ENCODE results near the gene NPEPPS. TPM values are rescaled to one million over a fixed set of nuclear protein-coding genes. Genes with fewer than 3 reads are reported as not detected.

NPEPPS gene
- total and polyA plus RNA-seq, 2 donors (not counting 1 experiment from before 2014, with no cell fraction given): 127 to 144 TPM

GRCh38 chr17:47653442-47653841 lies 122.5 kb downstream of the NPEPPS start:
- TF ChIP-seq, protein P1, sequence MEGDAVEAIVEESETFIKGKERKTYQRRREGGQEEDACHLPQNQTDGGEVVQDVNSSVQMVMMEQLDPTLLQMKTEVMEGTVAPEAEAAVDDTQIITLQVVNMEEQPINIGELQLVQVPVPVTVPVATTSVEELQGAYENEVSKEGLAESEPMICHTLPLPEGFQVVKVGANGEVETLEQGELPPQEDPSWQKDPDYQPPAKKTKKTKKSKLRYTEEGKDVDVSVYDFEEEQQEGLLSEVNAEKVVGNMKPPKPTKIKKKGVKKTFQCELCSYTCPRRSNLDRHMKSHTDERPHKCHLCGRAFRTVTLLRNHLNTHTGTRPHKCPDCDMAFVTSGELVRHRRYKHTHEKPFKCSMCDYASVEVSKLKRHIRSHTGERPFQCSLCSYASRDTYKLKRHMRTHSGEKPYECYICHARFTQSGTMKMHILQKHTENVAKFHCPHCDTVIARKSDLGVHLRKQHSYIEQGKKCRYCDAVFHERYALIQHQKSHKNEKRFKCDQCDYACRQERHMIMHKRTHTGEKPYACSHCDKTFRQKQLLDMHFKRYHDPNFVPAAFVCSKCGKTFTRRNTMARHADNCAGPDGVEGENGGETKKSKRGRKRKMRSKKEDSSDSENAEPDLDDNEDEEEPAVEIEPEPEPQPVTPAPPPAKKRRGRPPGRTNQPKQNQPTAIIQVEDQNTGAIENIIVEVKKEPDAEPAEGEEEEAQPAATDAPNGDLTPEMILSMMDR (conservative IDR thresholded peaks at IDR 0.05 in 1 of 2, IDR thresholded peaks at IDR 0.05 in 1 of 2; ENCODE audit: low read depth in 1 of 2, low read length in 2 of 2): no peak
- no peaks in the 10 kb centered on the region for H3K9me3 ChIP-seq (ENCODE audit: control insufficient read depth, insufficient read depth, low read depth, low read length)
- no peaks in the 10 kb centered on the region for H3K27me3 ChIP-seq (ENCODE audit: control insufficient read depth, insufficient read depth, low read length)
- peak overlapping the region; percentile 37 for H3K4me2 ChIP-seq (ENCODE audit: extremely low read depth, insufficient read depth, low read length)
- peaks cover 77% of the 10 kb centered on the region for H3K79me2 ChIP-seq (ENCODE audit: control insufficient read depth, insufficient read depth, low read length)
- no peak overlapping the region for H2AFZ ChIP-seq (ENCODE audit: low read length)
- H3K36me3 ChIP-seq (ENCODE audit: control insufficient read depth, insufficient read depth, low read length): peaks cover 14% of the 10 kb centered on the region
- DNase-seq (ENCODE audit: low read depth in 2 of 2): no peak
- H4K20me1 ChIP-seq (ENCODE audit: control insufficient read depth, extremely low read depth, insufficient read depth, low read length): no peaks in the 10 kb centered on the region
- H3K4me3 ChIP-seq (replicated peaks in 1 of 4; ENCODE audit: control extremely low read depth in 1 of 4, insufficient read depth in 1 of 4, low read depth in 3 of 4, low read length in 4 of 4): no peak overlapping the region
- no peak overlapping the region for H3K9ac ChIP-seq (ENCODE audit: insufficient read depth, low read length)
- no peak overlapping the region for H3K27ac ChIP-seq (ENCODE audit: insufficient read depth, low read length)
- H3K4me1 ChIP-seq (ENCODE audit: control insufficient read depth, extremely low read depth, insufficient read depth, low read length): peaks cover 7% of the 10 kb centered on the region

DNA sequence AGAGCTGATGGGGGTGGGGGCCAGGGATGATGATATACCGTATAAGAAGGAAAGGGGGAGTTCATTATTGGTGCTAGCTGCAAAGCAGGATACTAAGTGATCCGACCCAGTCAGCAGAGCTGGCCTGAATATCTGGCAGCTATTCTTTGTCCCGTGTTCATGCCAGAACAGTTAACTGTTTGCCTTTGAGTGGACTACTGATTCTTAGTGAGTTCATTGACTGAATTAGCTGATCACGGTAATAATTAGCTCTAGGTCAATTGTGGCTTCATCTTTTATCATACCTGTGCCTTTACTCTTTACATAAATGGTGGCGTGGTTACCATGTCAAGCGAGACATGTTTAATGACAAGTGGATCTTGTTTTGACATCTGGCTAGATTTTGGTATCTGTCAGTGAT lies 124.1 kb downstream of the NPEPPS start:
- Histone ChIP-seq H3K9me3 (ENCODE audit: control insufficient read depth, insufficient read depth, low read depth, low read length) (no peaks in the 10 kb centered on the region), H4K20me1 (ENCODE audit: control insufficient read depth, extremely low read depth, insufficient read depth, low read length) (no peaks in the 10 kb centered on the region), H3K36me3 (ENCODE audit: control insufficient read depth, insufficient read depth, low read length) (peaks cover 15% of the 10 kb centered on the region), H3K79me2 (ENCODE audit: control insufficient read depth, insufficient read depth, low read length) (peaks cover 80% of the 10 kb centered on the region), H3K4me1 (ENCODE audit: control insufficient read depth, extremely low read depth, insufficient read depth, low read length) (peaks cover 7% of the 10 kb centered on the region), H3K27me3 (ENCODE audit: control insufficient read depth, insufficient read depth, low read length) (no peaks in the 10 kb centered on the region), H3K4me3 (replicated peaks in 1 of 4; ENCODE audit: control extremely low read depth in 1 of 4, insufficient read depth in 1 of 4, low read depth in 3 of 4, low read length in 4 of 4) (no peak overlapping the region), H2AFZ (ENCODE audit: low read length) (no peak overlapping the region), H3K27ac (ENCODE audit: insufficient read depth, low read length) (no peak overlapping the region), H3K9ac (ENCODE audit: insufficient read depth, low read length) (no peak overlapping the region), H3K4me2 (ENCODE audit: extremely low read depth, insufficient read depth, low read length) (peak overlapping the region; percentile 7)
- no peak for DNase-seq (ENCODE audit: low read depth in 2 of 2)
- TF ChIP-seq EZH2 (IDR thresholded peaks at IDR 0.05; ENCODE audit: low read length, missing control alignments): no peak

GRCh38 chr17:47660064-47660492 lies 129.2 kb downstream of the NPEPPS start:
- no peaks in the 10 kb centered on the region for H3K27me3 ChIP-seq (ENCODE audit: control insufficient read depth, insufficient read depth, low read length)
- TF ChIP-seq, protein P1 (conservative IDR thresholded peaks at IDR 0.05 in 1 of 2, IDR thresholded peaks at IDR 0.05 in 1 of 2; ENCODE audit: low read depth in 1 of 2, low read length in 2 of 2): no peak
- no peak for TF ChIP-seq EZH2 (IDR thresholded peaks at IDR 0.05; ENCODE audit: low read length, missing control alignments)
- no peak overlapping the region for H3K4me3 ChIP-seq (replicated peaks in 1 of 4; ENCODE audit: control extremely low read depth in 1 of 4, insufficient read depth in 1 of 4, low read depth in 3 of 4, low read length in 4 of 4)
- H3K79me2 ChIP-seq (ENCODE audit: control insufficient read depth, insufficient read depth, low read length): peaks cover 40% of the 10 kb centered on the region
- DNase-seq (ENCODE audit: low read depth in 2 of 2): no peak
- no peaks in the 10 kb centered on the region for H4K20me1 ChIP-seq (ENCODE audit: control insufficient read depth, extremely low read depth, insufficient read depth, low read length)
- no peak overlapping the region for H3K9ac ChIP-seq (ENCODE audit: insufficient read depth, low read length)
- H3K4me2 ChIP-seq (ENCODE audit: extremely low read depth, insufficient read depth, low read length): no peak overlapping the region
- H3K4me1 ChIP-seq (ENCODE audit: control insufficient read depth, extremely low read depth, insufficient read depth, low read length): no peaks in the 10 kb centered on the region
- no peak overlapping the region for H2AFZ ChIP-seq (ENCODE audit: low read length)
- H3K9me3 ChIP-seq (ENCODE audit: control insufficient read depth, insufficient read depth, low read depth, low read length): no peaks in the 10 kb centered on the region
- H3K27ac ChIP-seq (ENCODE audit: insufficient read depth, low read length): no peak overlapping the region
- peaks cover 26% of the 10 kb centered on the region for H3K36me3 ChIP-seq (ENCODE audit: control insufficient read depth, insufficient read depth, low read length)

All from fibroblast of lung (primary cell).